Measurements from ENCODE around the gene NLRC3. TPM values are rescaled to one million over a fixed set of nuclear protein-coding genes. Genes with fewer than 3 reads are reported as not detected.

The NLRC3 gene
- total RNA-seq, 3 donors from 2014 or later, result 0.64 to 1.6 (median 1.3) TPM

GRCh38 chr16:3548445-3548844 lies 28.8 kb downstream of the NLRC3 start:
- Histone ChIP-seq H3K27ac (no peak overlapping the region), H3K27me3 (no peaks in the 10 kb centered on the region), H3K36me3 (no peaks in the 10 kb centered on the region), H3K4me1 (no peaks in the 10 kb centered on the region), H3K4me3 (no peak overlapping the region), H3K9me3 (no peaks in the 10 kb centered on the region)
- TF ChIP-seq POLR2A (IDR thresholded peaks at IDR 0.05), result no peak
- TF ChIP-seq, protein P1, sequence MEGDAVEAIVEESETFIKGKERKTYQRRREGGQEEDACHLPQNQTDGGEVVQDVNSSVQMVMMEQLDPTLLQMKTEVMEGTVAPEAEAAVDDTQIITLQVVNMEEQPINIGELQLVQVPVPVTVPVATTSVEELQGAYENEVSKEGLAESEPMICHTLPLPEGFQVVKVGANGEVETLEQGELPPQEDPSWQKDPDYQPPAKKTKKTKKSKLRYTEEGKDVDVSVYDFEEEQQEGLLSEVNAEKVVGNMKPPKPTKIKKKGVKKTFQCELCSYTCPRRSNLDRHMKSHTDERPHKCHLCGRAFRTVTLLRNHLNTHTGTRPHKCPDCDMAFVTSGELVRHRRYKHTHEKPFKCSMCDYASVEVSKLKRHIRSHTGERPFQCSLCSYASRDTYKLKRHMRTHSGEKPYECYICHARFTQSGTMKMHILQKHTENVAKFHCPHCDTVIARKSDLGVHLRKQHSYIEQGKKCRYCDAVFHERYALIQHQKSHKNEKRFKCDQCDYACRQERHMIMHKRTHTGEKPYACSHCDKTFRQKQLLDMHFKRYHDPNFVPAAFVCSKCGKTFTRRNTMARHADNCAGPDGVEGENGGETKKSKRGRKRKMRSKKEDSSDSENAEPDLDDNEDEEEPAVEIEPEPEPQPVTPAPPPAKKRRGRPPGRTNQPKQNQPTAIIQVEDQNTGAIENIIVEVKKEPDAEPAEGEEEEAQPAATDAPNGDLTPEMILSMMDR (IDR thresholded peaks at IDR 0.05), result no peak
- TF ChIP-seq POLR2AphosphoS5 (IDR thresholded peaks at IDR 0.05), result no peak
- no peak for DNase-seq (ENCODE audit: low spot score in 2 of 2)
- intact Hi-C loops (cut with DNase I; ENCODE audit: low total_unique reads), result no loop called here

GRCh38 chr16:3546986-3547682 lies 30.1 kb downstream of the NLRC3 start:
- no peak for DNase-seq (ENCODE audit: low spot score in 2 of 2)
- Histone ChIP-seq H3K27ac (no peak overlapping the region), H3K36me3 (no peaks in the 10 kb centered on the region), H3K4me3 (no peak overlapping the region), H3K9me3 (no peaks in the 10 kb centered on the region), H3K27me3 (no peaks in the 10 kb centered on the region), H3K4me1 (no peaks in the 10 kb centered on the region)
- intact Hi-C loops (cut with DNase I; ENCODE audit: low total_unique reads), result no loop called here
- no peak for TF ChIP-seq POLR2A (IDR thresholded peaks at IDR 0.05)
- TF ChIP-seq, protein P1 (IDR thresholded peaks at IDR 0.05), result no peak

GRCh38 chr16:3542601-3543373 lies 34.4 kb downstream of the NLRC3 start:
- H3K4me1 ChIP-seq, result no peaks in the 10 kb centered on the region
- no peaks in the 10 kb centered on the region for H3K36me3 ChIP-seq
- H3K27ac ChIP-seq, result no peak overlapping the region
- H3K9me3 ChIP-seq, result no peaks in the 10 kb centered on the region
- H3K4me3 ChIP-seq, result no peak overlapping the region
- no peak for TF ChIP-seq POLR2A (IDR thresholded peaks at IDR 0.05)
- TF ChIP-seq POLR2AphosphoS5 (IDR thresholded peaks at IDR 0.05), result no peak
- TF ChIP-seq, protein P1 (IDR thresholded peaks at IDR 0.05), result no peak
- H3K27me3 ChIP-seq, result no peaks in the 10 kb centered on the region
- DNase-seq (ENCODE audit: low spot score in 2 of 2), result no peak
- intact Hi-C loops (cut with DNase I; ENCODE audit: low total_unique reads), result no loop called here

- TF ChIP-seq, protein P1 (IDR thresholded peaks at IDR 0.05), result no peak
- no peak for TF ChIP-seq POLR2A (IDR thresholded peaks at IDR 0.05)
- TF ChIP-seq POLR2AphosphoS5 (IDR thresholded peaks at IDR 0.05), result no peak
- Histone ChIP-seq H3K4me1 (no peaks in the 10 kb centered on the region), H3K9me3 (no peaks in the 10 kb centered on the region), H3K27me3 (no peaks in the 10 kb centered on the region), H3K27ac (no peak overlapping the region), H3K4me3 (no peak overlapping the region), H3K36me3 (no peaks in the 10 kb centered on the region)
- no peak for DNase-seq (ENCODE audit: low spot score in 2 of 2)
- intact Hi-C loops (cut with DNase I; ENCODE audit: low total_unique reads), result no loop called here
Observed at GRCh38 chr16:3541527-3542155, 35.6 kb downstream of the NLRC3 start.

- no peak overlapping the region for H3K27ac ChIP-seq
- H3K27me3 ChIP-seq, result no peaks in the 10 kb centered on the region
- intact Hi-C loops (cut with DNase I; ENCODE audit: low total_unique reads), result no loop called here
- TF ChIP-seq, protein P1 (IDR thresholded peaks at IDR 0.05), result no peak
- TF ChIP-seq POLR2A (IDR thresholded peaks at IDR 0.05), result no peak
- TF ChIP-seq POLR2AphosphoS5 (IDR thresholded peaks at IDR 0.05), result no peak
- H3K4me1 ChIP-seq, result no peaks in the 10 kb centered on the region
- no peak for DNase-seq (ENCODE audit: low spot score in 2 of 2)
- no peaks in the 10 kb centered on the region for H3K36me3 ChIP-seq
- H3K4me3 ChIP-seq, result no peak overlapping the region
- no peaks in the 10 kb centered on the region for H3K9me3 ChIP-seq
Observed at GRCh38 chr16:3538222-3538621, 39.0 kb downstream of the NLRC3 start.

All from breast epithelium (tissue), 4 donors.